ENCODE results near the gene TGIF1.

Gene TGIF1

DNA sequence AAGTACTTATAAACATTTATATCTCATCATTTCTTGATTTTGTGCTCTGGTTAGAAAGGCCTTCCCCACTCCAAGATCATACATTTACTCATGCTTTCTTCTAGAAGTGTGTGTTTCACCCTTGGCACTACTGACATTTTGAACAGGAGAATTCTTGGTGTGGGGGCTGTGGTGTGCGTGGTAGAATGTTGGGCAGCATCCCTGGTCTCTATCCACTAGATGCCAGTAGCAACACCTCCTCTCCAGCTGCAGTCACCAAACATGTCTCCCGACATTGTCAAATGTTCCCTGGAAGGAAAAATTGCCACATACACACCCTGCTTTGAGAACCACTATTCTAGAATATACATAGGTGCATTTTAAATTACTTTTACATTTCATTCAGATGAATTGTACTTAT, 8.7 kb upstream of the TGIF1 start:
- TF ChIP-seq, protein P1, sequence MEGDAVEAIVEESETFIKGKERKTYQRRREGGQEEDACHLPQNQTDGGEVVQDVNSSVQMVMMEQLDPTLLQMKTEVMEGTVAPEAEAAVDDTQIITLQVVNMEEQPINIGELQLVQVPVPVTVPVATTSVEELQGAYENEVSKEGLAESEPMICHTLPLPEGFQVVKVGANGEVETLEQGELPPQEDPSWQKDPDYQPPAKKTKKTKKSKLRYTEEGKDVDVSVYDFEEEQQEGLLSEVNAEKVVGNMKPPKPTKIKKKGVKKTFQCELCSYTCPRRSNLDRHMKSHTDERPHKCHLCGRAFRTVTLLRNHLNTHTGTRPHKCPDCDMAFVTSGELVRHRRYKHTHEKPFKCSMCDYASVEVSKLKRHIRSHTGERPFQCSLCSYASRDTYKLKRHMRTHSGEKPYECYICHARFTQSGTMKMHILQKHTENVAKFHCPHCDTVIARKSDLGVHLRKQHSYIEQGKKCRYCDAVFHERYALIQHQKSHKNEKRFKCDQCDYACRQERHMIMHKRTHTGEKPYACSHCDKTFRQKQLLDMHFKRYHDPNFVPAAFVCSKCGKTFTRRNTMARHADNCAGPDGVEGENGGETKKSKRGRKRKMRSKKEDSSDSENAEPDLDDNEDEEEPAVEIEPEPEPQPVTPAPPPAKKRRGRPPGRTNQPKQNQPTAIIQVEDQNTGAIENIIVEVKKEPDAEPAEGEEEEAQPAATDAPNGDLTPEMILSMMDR (IDR thresholded peaks at IDR 0.05; ENCODE audit: low read depth, low read length, missing control alignments): peak; percentile 62
- Histone ChIP-seq H3K27ac (no peak overlapping the region), H3K4me3 (ENCODE audit: low read depth, low read length) (no peak overlapping the region), H3K27me3 (replicated peaks) (no peaks in the 10 kb centered on the region), H3K36me3 (replicated peaks) (no peaks in the 10 kb centered on the region)
- peak; percentile 33 for DNase-seq
- in situ Hi-C loops (cut with HindIII; ENCODE audit: low pct_ligation_motif_present, low sequenced_read_pairs): no loop called here

DNA sequence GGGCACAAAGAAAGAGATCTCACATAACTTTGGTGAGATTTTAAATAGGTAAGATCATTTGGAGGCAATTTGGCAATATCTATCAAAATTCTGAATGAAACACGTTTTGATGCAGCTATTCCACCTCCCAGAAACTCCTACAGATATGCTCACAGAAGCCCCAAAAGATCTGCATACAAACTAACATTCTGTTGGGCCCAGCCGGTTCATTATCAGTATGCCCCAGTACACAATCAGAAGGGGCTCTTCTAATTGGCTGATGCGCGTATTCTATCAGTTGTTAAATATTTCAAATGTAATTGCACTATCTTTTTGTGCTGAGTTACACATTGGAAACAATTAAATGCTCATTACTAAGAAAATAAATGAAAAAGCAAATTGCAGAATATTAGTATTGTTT, 7.1 kb upstream of the TGIF1 start:
- in situ Hi-C loops (cut with HindIII; ENCODE audit: low pct_ligation_motif_present, low sequenced_read_pairs): no loop called here
- no peaks in the 10 kb centered on the region for H3K36me3 ChIP-seq (replicated peaks)
- no peak for DNase-seq
- no peak overlapping the region for H3K27ac ChIP-seq
- H3K27me3 ChIP-seq (replicated peaks): no peaks in the 10 kb centered on the region
- TF ChIP-seq, protein P1 (IDR thresholded peaks at IDR 0.05; ENCODE audit: low read depth, low read length, missing control alignments): no peak
- no peak overlapping the region for H3K4me3 ChIP-seq (ENCODE audit: low read depth, low read length)

DNA sequence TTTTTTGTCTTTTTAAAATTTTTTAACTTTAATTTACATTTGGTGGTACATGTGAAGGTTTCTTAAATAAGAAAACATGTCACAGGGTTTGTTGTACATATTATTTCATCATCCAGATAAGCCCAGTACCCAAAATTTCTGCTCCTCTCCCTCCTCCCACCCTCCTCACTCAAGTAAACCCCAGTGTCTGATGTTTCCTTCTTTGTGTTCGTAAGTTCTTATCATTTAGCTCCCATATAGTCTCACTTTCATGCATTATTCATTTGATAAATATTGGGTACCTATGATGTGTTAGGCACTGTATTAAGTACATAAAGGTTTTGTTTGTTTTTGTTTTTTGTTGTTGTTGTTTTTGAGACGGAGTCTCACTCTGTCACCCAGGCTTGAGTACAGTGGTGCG, 5.7 kb upstream of the TGIF1 start:
- TF ChIP-seq, protein P1 (IDR thresholded peaks at IDR 0.05; ENCODE audit: low read depth, low read length, missing control alignments): no peak
- Histone ChIP-seq H3K4me3 (ENCODE audit: low read depth, low read length) (no peak overlapping the region), H3K27ac (no peak overlapping the region), H3K36me3 (replicated peaks) (no peaks in the 10 kb centered on the region), H3K27me3 (replicated peaks) (no peaks in the 10 kb centered on the region)
- no peak for DNase-seq
- in situ Hi-C loops (cut with HindIII; ENCODE audit: low pct_ligation_motif_present, low sequenced_read_pairs): no loop called here

DNA sequence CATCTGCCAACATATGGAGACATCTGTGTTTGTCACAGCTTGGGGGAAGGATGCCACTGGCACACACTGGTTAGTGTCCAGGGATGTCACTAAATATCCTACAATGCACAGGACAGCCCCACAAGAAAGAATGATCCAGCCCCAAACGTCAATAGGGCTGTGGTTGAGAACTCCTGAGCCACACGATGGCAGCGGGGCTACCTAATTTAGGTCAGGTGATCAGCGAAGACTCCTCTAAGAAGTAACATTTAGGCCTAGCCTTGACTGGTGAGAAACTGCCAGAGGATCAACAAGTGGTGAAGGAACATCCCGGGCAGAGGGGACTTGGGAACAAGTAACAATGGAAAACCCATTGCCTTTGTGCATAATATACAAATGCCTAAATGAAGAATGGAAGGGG, 5.0 kb upstream of the TGIF1 start:
- Histone ChIP-seq H3K27ac (no peak overlapping the region), H3K4me3 (ENCODE audit: low read depth, low read length) (no peak overlapping the region), H3K36me3 (replicated peaks) (no peaks in the 10 kb centered on the region), H3K27me3 (replicated peaks) (no peaks in the 10 kb centered on the region)
- no peak for DNase-seq
- TF ChIP-seq, protein P1 (IDR thresholded peaks at IDR 0.05; ENCODE audit: low read depth, low read length, missing control alignments): no peak
- in situ Hi-C loops (cut with HindIII; ENCODE audit: low pct_ligation_motif_present, low sequenced_read_pairs): no loop called here

DNA sequence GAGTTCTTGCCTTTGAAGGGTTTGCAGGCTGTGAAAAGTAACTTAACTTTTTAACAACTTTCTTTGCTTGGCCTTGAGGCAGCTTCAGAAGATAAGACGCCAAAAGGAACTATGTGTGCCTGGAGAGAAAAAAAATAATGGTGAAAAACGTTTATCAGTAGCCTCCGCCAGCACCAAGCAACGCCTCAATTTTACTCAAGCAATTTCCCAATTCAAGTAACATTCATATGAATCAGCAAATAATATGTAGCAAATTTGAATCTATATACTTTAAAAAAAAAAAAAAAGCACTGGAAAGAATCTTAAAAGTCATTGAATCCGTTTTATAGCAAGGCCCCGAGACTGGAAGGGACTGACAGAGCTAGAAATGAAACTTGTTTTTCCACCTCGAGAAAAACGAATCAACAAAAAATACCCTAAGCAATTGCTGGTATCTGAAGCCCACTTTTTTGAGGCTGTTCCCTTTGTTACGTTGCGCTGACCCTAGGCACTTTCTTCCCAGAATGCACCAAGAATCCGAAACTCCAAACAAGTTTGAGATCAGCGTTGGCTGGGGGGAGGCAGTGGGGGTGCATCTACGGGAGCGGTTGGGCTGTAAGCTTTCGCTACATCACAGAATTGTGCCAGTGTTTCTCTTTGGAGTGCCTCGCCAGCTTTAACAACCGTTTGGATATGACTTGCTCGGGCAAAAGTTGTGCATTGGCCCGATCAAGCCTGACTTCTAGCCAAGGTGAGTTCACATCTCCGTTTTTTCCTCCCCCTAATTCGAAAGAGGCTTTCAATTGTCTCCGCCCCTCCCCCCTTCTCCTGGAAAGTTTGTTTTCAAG, 2.7 kb upstream of the TGIF1 start:
- DNase-seq: peak; percentile 56
- in situ Hi-C loops (cut with HindIII; ENCODE audit: low pct_ligation_motif_present, low sequenced_read_pairs): no loop called here
- TF ChIP-seq, protein P1 (IDR thresholded peaks at IDR 0.05; ENCODE audit: low read depth, low read length, missing control alignments): no peak
- Histone ChIP-seq H3K4me3 (ENCODE audit: low read depth, low read length) (peak overlapping the region; percentile 93), H3K27me3 (replicated peaks) (no peaks in the 10 kb centered on the region), H3K36me3 (replicated peaks) (no peaks in the 10 kb centered on the region), H3K27ac (peak overlapping the region; percentile 99)

Data from brain microvascular endothelial cell (primary cell).